Measurements from ENCODE around the gene ZNF507.

DNA sequence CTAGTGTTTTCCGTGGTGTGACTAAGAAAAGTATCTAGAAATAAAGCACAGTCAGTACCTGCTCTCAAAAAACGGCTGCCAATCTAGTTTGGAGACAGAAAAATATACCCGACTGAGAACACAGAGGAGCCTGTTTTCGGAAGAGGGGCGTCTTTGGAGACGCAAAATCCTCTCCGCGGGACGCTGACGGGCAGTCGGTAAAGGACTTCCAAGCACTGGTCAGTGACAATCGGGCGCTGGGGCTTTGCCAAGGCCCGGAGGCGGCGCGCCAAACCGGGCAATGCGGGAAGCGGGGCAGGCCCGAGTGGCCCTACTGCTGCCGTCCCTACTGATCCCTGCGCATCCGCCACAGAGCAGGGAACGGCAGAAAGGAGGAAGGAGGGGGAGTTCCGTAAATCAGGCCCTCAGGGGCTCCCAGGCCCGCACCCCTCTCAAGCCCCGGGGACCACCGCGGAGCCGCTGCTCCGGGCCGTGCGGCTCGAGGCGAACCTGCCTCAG is 59.6 kb downstream of the ZNF507 start:
- TF ChIP-seq, protein P1, sequence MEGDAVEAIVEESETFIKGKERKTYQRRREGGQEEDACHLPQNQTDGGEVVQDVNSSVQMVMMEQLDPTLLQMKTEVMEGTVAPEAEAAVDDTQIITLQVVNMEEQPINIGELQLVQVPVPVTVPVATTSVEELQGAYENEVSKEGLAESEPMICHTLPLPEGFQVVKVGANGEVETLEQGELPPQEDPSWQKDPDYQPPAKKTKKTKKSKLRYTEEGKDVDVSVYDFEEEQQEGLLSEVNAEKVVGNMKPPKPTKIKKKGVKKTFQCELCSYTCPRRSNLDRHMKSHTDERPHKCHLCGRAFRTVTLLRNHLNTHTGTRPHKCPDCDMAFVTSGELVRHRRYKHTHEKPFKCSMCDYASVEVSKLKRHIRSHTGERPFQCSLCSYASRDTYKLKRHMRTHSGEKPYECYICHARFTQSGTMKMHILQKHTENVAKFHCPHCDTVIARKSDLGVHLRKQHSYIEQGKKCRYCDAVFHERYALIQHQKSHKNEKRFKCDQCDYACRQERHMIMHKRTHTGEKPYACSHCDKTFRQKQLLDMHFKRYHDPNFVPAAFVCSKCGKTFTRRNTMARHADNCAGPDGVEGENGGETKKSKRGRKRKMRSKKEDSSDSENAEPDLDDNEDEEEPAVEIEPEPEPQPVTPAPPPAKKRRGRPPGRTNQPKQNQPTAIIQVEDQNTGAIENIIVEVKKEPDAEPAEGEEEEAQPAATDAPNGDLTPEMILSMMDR (IDR thresholded peaks at IDR 0.05): peak in 1 of 4 experiments; percentile 9
- no peak for TF ChIP-seq POLR2A (IDR thresholded peaks at IDR 0.05)
